Heart left ventricle (tissue), 16 donors: Measurements from ENCODE around the gene CCDC69. TPM values are rescaled to one million over a fixed set of nuclear protein-coding genes. Genes with fewer than 3 reads are reported as not detected.

Experiments
- ATAC-seq, 4 donors: fragments of 200-7000 bp; cut with Tn5 transposase; one replicate each; pipeline ENCODE4 v1.9.1; 2020 to 2022; ENCODE audit warnings: moderate library complexity in 4 of 4, mild to moderate bottlenecking in 3 of 4, moderate number of reproducible peaks in 1 of 4
- DNase-seq, 5 donors: peaks; one replicate each; pipeline ENCODE4 v3.0.0-alpha.2; 2020
- H3K27ac ChIP-seq, 12 donors: fragments of 200-600 bp; sonication (generic) in 4 of 12; one replicate each; pipeline versions ENCODE4 v1.5.0 to v1.8.0; 2016 to 2022; ENCODE audit warnings: mild to moderate bottlenecking in 2 of 12
- H3K27me3 ChIP-seq, 9 donors: fragments of 200-600 bp; sonication (generic) in 2 of 9; one replicate each; pipeline versions ENCODE4 v1.5.1 to v1.8.0; 2016 to 2022; ENCODE audit warnings: mild to moderate bottlenecking in 3 of 9
- H3K36me3 ChIP-seq, 9 donors: fragments of 200-600 bp; sonication (generic) in 2 of 9; one replicate each; pipeline versions ENCODE4 v1.5.0 to v1.8.0; 2018 to 2022; ENCODE audit warnings: mild to moderate bottlenecking in 2 of 9
- H3K4me1 ChIP-seq, 12 donors: fragments of 200-600 bp; sonication (generic) in 4 of 12; one replicate each; pipeline versions ENCODE4 v1.5.0 to v1.8.0; 2016 to 2022; ENCODE audit warnings: mild to moderate bottlenecking in 3 of 12
- H3K4me3 ChIP-seq, 12 donors: fragments of 200-600 bp; sonication (generic) in 4 of 12; one replicate each; pipeline versions ENCODE4 v1.5.0 to v1.8.0; 2017 to 2022; ENCODE audit warnings: mild to moderate bottlenecking in 9 of 12, moderate library complexity in 4 of 12
- H3K9me3 ChIP-seq, 12 donors: fragments of 200-600 bp; sonication (generic) in 4 of 12; one replicate each; pipeline versions ENCODE4 v1.5.0 to v1.8.0; 2016 to 2022; ENCODE audit warnings: mild to moderate bottlenecking in 1 of 12
- POLR2A ChIP-seq, 2 donors: fragments of 450-650 bp; IDR thresholded peaks; one replicate each; pipeline ENCODE4 v1.6.1; 2017; ENCODE audit warnings: antibody characterized with exemption in 2 of 2, mild to moderate bottlenecking in 2 of 2, moderate library complexity in 2 of 2
- WGBS, 4 donors: extraction: QIAGEN DNeasy Blood & Tissue Kit in 2 of 4; methylation state at CpG; one replicate each; pipeline versions ENCODE4 v1.1.5 to v1.1.7; 2013 to 2018; 5-methylcytosine and 5-hydroxymethylcytosine counted together
- intact Hi-C, 10 donors: fragments of 100-400 bp; cut with DNase I; formaldehyde crosslinking; loops; one replicate each; pipeline versions ENCODE4 v1.11.1 to v1.14.2; 2022
- polyA plus RNA-seq, 2 donors: library from polyadenylated mRNA; stranded (reverse); fragments of 200-250 nt; gene quantifications; one replicate each; pipeline ENCODE4 v1.2.3, GENCODE V29; 2013
- total RNA-seq, 9 donors: library from RNA; depleted of rRNA in 2 of 9; stranded (reverse); fragments of >200 nt in 2 of 9; fragmentation: NEBNext Ultra II Directional in 3 of 9; extraction: Animal tissue kit (Norgen Biotek cat#: 25700) in 3 of 9; gene quantifications; one replicate each; pipeline versions ENCODE4 v1.1.0 to v1.2.4, GENCODE V29; 2016 to 2023
- TF ChIP-seq, protein P1 (sequence below), 12 donors: fragments of 200-600 bp; sonication (generic) in 4 of 12; IDR thresholded peaks; one replicate each; pipeline versions ENCODE4 v1.5.0 to v1.8.0; 2018 to 2022; ENCODE audit warnings: antibody characterized with exemption in 12 of 12, mild to moderate bottlenecking in 5 of 12
- donor health status: ischemic (EF 13 %, LVEDD 7.1; RV severe dilation, severe dysfunction).
- donor health status: healthy with polysubstance abuse.
- donor health status: DM: no; HTN: yes; CAD: no.
- donor health status: DM: no; HTN: no; CAD: no.
- donor health status: ischemic (EF 25% LVEDD 6.9; RV normal size, moderate dysfunction).
- donor health status: ischemic (EF 25% LVEDD 5.7; RV mildly dilated, moderate dysfunction).
- donor health status: healthy.
- donor health status: DM: yes; HTN: yes; CAD: no.
- donor health status: ischemic (EF 35%, LVEDD 5.7; RV mildly dilated, moderate dysfunction).
- donor health status: nonischemic (EF 11% LVEDD 7.7; RV severe dilation, severe dysfunction).
- donor health status: DM: yes; HTN: yes; CAD: no.
- donor health status: PGD.
- donor health status: ischemic (EF 29% LVEDD 5.4; RV normal size, mild dysfunction).
- donor health status: nonischemic (EF 23%, LVEDD 6.1; RV moderate dilation, normal function).

CCDC69 gene
- total and polyA plus RNA-seq, 11 donors, result 82.5 to 245 (median 119) TPM

DNA sequence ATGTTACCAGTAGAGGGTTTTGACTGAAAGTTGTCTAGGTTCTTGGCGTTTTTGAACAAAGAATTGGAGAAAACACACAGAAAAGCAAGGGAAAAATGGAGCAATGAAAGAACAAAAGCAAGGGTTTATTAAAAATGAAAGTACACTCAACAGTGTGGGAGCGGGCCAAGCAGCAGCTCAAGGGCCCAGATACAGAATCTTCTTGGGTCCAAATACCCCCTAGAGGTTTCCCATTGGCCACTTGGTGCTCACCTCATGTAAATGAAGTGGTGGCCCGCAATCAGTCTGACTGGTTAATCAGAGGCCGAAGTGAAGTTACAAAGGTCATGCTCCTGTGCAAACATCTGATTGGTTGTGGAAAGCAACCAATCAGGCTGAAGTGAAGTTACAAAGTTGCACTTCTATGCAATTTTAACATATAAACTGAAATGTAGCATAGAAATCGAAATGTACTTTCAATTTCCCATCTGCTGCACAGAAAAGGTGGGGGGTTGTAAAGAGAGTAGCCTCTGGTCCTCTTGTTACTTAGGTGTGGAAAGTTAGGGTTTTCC is 27.2 kb upstream of the CCDC69 start:
- no peaks in the 10 kb centered on the region for H3K27me3 ChIP-seq
- TF ChIP-seq POLR2A (IDR thresholded peaks at IDR 0.05), result no peak
- TF ChIP-seq, protein P1, sequence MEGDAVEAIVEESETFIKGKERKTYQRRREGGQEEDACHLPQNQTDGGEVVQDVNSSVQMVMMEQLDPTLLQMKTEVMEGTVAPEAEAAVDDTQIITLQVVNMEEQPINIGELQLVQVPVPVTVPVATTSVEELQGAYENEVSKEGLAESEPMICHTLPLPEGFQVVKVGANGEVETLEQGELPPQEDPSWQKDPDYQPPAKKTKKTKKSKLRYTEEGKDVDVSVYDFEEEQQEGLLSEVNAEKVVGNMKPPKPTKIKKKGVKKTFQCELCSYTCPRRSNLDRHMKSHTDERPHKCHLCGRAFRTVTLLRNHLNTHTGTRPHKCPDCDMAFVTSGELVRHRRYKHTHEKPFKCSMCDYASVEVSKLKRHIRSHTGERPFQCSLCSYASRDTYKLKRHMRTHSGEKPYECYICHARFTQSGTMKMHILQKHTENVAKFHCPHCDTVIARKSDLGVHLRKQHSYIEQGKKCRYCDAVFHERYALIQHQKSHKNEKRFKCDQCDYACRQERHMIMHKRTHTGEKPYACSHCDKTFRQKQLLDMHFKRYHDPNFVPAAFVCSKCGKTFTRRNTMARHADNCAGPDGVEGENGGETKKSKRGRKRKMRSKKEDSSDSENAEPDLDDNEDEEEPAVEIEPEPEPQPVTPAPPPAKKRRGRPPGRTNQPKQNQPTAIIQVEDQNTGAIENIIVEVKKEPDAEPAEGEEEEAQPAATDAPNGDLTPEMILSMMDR (IDR thresholded peaks at IDR 0.05), result no peak
- H3K36me3 ChIP-seq, result no peaks in the 10 kb centered on the region
- no peaks in the 10 kb centered on the region for H3K9me3 ChIP-seq
- WGBS, 4 donors, result 93 to 94% (median 94%) methylated on average over 5 of the region's 5 CpGs
- H3K4me1 ChIP-seq, result peaks cover 0 to 38% (median 16%) of the 10 kb centered on the region in 12 donors
- intact Hi-C loops, result no loop called here
- H3K27ac ChIP-seq, result peak overlapping the region in 1 of 12 donors; percentile 13
- no peak for DNase-seq
- no peak for ATAC-seq
- H3K4me3 ChIP-seq, result no peak overlapping the region

- ATAC-seq (no peak), DNase-seq (no peak)
- peak overlapping the region in 1 of 12 donors; percentile 13 for H3K27ac ChIP-seq
- no peaks in the 10 kb centered on the region for H3K27me3 ChIP-seq
- no peaks in the 10 kb centered on the region for H3K36me3 ChIP-seq
- 88% methylated on average over 10 of the region's 10 CpGs for WGBS, 4 donors
- intact Hi-C loops, result no loop called here
- peaks cover 0 to 32% (median 15%) of the 10 kb centered on the region in 12 donors for H3K4me1 ChIP-seq
- H3K9me3 ChIP-seq, result no peaks in the 10 kb centered on the region
- TF ChIP-seq, protein P1 (IDR thresholded peaks at IDR 0.05), result no peak
- TF ChIP-seq POLR2A (IDR thresholded peaks at IDR 0.05), result no peak
- no peak overlapping the region for H3K4me3 ChIP-seq
These were observed 26.6 kb upstream of the CCDC69 start for GRCh38 chr5:151250346-151251000.

DNA sequence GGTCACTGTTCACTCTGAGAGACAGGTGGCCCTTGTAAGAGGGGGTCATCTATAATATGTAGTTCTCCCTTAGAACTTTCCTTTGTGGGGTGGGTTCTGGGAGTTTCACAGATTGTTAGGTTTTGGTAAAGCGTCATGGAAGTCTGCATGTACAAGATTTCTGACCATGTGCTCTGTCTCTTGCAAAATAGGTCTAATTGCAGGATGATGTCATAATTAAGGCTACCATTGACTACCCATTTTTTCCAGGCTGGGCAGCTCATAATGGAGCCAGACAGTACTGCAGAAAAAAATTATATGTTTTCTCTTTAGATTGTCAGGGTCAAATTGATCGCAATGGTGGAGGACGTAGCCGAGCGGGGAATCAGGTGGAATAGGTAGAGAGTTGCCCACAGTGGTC is 25.4 kb upstream of the CCDC69 start:
- no peaks in the 10 kb centered on the region for H3K36me3 ChIP-seq
- 77 to 95% (median 78%) methylated on average over 5 of the region's 5 CpGs for WGBS, 4 donors
- H3K27ac ChIP-seq, result no peak overlapping the region
- H3K4me3 ChIP-seq, result no peak overlapping the region
- ATAC-seq, result no peak
- intact Hi-C loops, result loop anchor here in 1 of 10 donors (10.0 kb wide), 1 partner anchor 204 kb away; no protein-coding TSS in a partner anchor
- H3K4me1 ChIP-seq, result peaks cover 0 to 21% (median 11%) of the 10 kb centered on the region in 12 donors
- no peak for DNase-seq
- H3K27me3 ChIP-seq, result no peaks in the 10 kb centered on the region
- TF ChIP-seq, protein P1 (IDR thresholded peaks at IDR 0.05), result no peak
- TF ChIP-seq POLR2A (IDR thresholded peaks at IDR 0.05), result no peak
- no peaks in the 10 kb centered on the region for H3K9me3 ChIP-seq

GRCh38 chr5:151248651-151249050 is 24.8 kb upstream of the CCDC69 start:
- H3K27ac ChIP-seq, result no peak overlapping the region
- H3K36me3 ChIP-seq, result no peaks in the 10 kb centered on the region
- DNase-seq (no peak), ATAC-seq (no peak)
- no peaks in the 10 kb centered on the region for H3K27me3 ChIP-seq
- intact Hi-C loops, result loop anchor here in 1 of 10 donors (10.0 kb wide), 1 partner anchor 204 kb away; no protein-coding TSS in a partner anchor
- 80 to 91% (median 87%) methylated on average over 2 of the region's 2 CpGs for WGBS, 4 donors
- no peak overlapping the region for H3K4me3 ChIP-seq
- TF ChIP-seq POLR2A (IDR thresholded peaks at IDR 0.05), result no peak
- TF ChIP-seq, protein P1 (IDR thresholded peaks at IDR 0.05), result no peak
- H3K9me3 ChIP-seq, result no peaks in the 10 kb centered on the region
- H3K4me1 ChIP-seq, result peaks cover 0 to 14% (median 5%) of the 10 kb centered on the region in 12 donors
